ENCODE results near the gene ZC3H7A. TPM values are rescaled to one million over a fixed set of nuclear protein-coding genes. Genes with fewer than 3 reads are reported as not detected.

Gene ZC3H7A
- total and polyA plus RNA-seq, 10 of the 15 experiments (the other 5 are each of a cell fraction or from before 2014, with no cell fraction given) = 46.3 to 188 (median 68.6) TPM

DNA sequence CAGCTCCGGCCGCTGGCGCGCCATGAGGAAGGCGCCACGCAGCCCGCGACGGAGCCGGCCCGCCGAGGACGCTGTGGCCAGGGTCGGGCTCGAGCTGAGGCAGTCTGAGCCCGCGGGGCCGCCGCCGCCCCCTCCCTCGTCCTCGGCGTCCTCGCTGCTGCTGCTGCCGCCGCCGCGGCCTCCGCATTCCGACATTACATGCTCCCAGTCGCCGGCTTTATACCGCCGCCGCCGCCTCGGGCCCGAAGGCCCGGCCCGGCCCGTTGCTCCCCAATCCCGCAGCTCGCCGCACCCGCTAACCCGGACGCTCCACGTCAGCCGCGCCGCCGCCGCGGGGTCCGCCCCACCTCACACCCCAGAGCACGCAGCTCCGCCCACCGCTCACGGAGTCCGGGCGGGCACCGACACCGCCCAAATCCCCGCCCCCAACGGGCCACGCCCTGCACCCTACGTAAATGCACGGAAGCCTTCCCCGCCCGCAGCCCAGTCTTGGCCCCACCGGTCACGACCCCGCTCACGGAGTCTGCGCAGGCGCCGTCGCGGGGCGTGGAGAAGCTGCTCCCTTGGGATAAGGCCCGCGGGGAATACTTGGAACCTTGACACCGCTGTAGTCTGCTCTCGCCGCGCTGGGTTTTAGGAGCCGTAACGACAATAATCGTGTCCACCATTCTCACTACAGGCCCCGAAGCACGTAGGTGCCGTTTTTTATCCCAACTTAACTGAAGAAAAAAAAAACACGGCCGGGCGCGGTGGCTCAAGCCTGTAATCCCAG is 54.3 kb downstream of the ZC3H7A start, which contains the start of gene TXNDC11 (continued):
- TF ChIP-seq, protein P1, sequence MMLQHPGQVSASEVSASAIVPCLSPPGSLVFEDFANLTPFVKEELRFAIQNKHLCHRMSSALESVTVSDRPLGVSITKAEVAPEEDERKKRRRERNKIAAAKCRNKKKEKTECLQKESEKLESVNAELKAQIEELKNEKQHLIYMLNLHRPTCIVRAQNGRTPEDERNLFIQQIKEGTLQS (IDR thresholded peaks at IDR 0.05; ENCODE audit: borderline replicate concordance, extremely low read depth, low read depth, low read length) = no peak
- TF ChIP-seq, protein P2, sequence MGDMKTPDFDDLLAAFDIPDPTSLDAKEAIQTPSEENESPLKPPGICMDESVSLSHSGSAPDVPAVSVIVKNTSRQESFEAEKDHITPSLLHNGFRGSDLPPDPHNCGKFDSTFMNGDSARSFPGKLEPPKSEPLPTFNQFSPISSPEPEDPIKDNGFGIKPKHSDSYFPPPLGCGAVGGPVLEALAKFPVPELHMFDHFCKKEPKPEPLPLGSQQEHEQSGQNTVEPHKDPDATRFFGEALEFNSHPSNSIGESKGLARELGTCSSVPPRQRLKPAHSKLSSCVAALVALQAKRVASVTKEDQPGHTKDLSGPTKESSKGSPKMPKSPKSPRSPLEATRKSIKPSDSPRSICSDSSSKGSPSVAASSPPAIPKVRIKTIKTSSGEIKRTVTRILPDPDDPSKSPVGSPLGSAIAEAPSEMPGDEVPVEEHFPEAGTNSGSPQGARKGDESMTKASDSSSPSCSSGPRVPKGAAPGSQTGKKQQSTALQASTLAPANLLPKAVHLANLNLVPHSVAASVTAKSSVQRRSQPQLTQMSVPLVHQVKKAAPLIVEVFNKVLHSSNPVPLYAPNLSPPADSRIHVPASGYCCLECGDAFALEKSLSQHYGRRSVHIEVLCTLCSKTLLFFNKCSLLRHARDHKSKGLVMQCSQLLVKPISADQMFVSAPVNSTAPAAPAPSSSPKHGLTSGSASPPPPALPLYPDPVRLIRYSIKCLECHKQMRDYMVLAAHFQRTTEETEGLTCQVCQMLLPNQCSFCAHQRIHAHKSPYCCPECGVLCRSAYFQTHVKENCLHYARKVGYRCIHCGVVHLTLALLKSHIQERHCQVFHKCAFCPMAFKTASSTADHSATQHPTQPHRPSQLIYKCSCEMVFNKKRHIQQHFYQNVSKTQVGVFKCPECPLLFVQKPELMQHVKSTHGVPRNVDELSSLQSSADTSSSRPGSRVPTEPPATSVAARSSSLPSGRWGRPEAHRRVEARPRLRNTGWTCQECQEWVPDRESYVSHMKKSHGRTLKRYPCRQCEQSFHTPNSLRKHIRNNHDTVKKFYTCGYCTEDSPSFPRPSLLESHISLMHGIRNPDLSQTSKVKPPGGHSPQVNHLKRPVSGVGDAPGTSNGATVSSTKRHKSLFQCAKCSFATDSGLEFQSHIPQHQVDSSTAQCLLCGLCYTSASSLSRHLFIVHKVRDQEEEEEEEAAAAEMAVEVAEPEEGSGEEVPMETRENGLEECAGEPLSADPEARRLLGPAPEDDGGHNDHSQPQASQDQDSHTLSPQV (IDR thresholded peaks at IDR 0.05) = no peak
- TF ChIP-seq POU2F2 (IDR thresholded peaks at IDR 0.05; ENCODE audit: borderline replicate concordance, low read depth, low read length) = peak; percentile 47; the same call in 1 of the 3 replicates
- no peak for TF ChIP-seq IRF4 (IDR thresholded peaks at IDR 0.05; ENCODE audit: low read depth, low read length)
- TF ChIP-seq TCF3 (IDR thresholded peaks at IDR 0.05; ENCODE audit: borderline replicate concordance, insufficient read depth, low read depth, low read length) = peak; percentile 35; the same call in 1 of the 2 replicates
- TF ChIP-seq POLR2AphosphoS5 (IDR thresholded peaks at IDR 0.05; ENCODE audit: low read length) = peak; percentile 85
- peak in 1 of 2 experiments; percentile 13; a peak in 1 of 4 replicates for TF ChIP-seq SRF (IDR thresholded peaks at IDR 0.05; ENCODE audit: low read depth in 2 of 2, low read length in 2 of 2)
- TF ChIP-seq SMARCA5 (IDR thresholded peaks at IDR 0.05) = peak; percentile 94
